Measurements from ENCODE around the gene TXNDC5.
"Not testable (repeated sequence)": the region's sequence is repeated elsewhere in the genome, so short reads cannot be mapped to it uniquely, and the experiment has no call there.

TXNDC5 gene

GRCh38 chr6:7899101-7899888 is 11.3 kb downstream of the TXNDC5 start:
- H3F3A ChIP-seq (ENCODE audit: insufficient read depth, low read length) = no peaks in the 10 kb centered on the region
- no peak overlapping the region for H3K27ac ChIP-seq (ENCODE audit: low read depth, low read length, poor library complexity, severe bottlenecking)
- TF ChIP-seq CTCF (IDR thresholded peaks at IDR 0.05; ENCODE audit: low read length) = peak; percentile 53
- no peak for TF ChIP-seq EZH2 (IDR thresholded peaks at IDR 0.05; ENCODE audit: borderline replicate concordance, low read length)
- H3K4me3 ChIP-seq (ENCODE audit: low read depth, low read length, poor library complexity, severe bottlenecking) = no peak overlapping the region
- H3K4me1 ChIP-seq (ENCODE audit: insufficient read depth, low read length, severe bottlenecking) = peaks cover 19% of the 10 kb centered on the region
- H3K9me2 ChIP-seq (ENCODE audit: low read depth, low read length) = no peaks in the 10 kb centered on the region
- H3K9ac ChIP-seq (ENCODE audit: low read length) = no peak overlapping the region
- H3K4me2 ChIP-seq (ENCODE audit: low read length) = no peak overlapping the region
- no peak overlapping the region for H2AFZ ChIP-seq (ENCODE audit: low read length)
- H4K20me1 ChIP-seq (ENCODE audit: insufficient read depth, low read length) = no peaks in the 10 kb centered on the region
- no peaks in the 10 kb centered on the region for H3K79me2 ChIP-seq (ENCODE audit: insufficient read depth, low read length)
- no peaks in the 10 kb centered on the region for H3K27me3 ChIP-seq (ENCODE audit: insufficient read depth, low read length)
- peaks cover 97% of the 10 kb centered on the region for H3K36me3 ChIP-seq (ENCODE audit: insufficient read depth, low read length)
- no peaks in the 10 kb centered on the region for H3K9me3 ChIP-seq (ENCODE audit: low read length)

- not testable (repeated sequence) for H3K27me3 ChIP-seq (ENCODE audit: insufficient read depth, low read length); H3K9me2 ChIP-seq (ENCODE audit: low read depth, low read length); H3F3A ChIP-seq (ENCODE audit: insufficient read depth, low read length); H3K79me2 ChIP-seq (ENCODE audit: insufficient read depth, low read length); H2AFZ ChIP-seq (ENCODE audit: low read length); H3K4me2 ChIP-seq (ENCODE audit: low read length); H3K9me3 ChIP-seq (ENCODE audit: low read length); H3K4me3 ChIP-seq (ENCODE audit: low read depth, low read length, poor library complexity, severe bottlenecking); H4K20me1 ChIP-seq (ENCODE audit: insufficient read depth, low read length); H3K9ac ChIP-seq (ENCODE audit: low read length)
- peak overlapping the region; percentile 39 for H3K27ac ChIP-seq (ENCODE audit: low read depth, low read length, poor library complexity, severe bottlenecking)
- peaks cover 19% of the 10 kb centered on the region for H3K4me1 ChIP-seq (ENCODE audit: insufficient read depth, low read length, severe bottlenecking)
- peaks cover 97% of the 10 kb centered on the region for H3K36me3 ChIP-seq (ENCODE audit: insufficient read depth, low read length)
These were observed 12.4 kb downstream of the TXNDC5 start for GRCh38 chr6:7898193-7898586.

- Histone ChIP-seq H3K4me2 (ENCODE audit: low read length) (no peak overlapping the region), H3K27me3 (ENCODE audit: insufficient read depth, low read length) (no peaks in the 10 kb centered on the region), H3K36me3 (ENCODE audit: insufficient read depth, low read length) (peaks cover 97% of the 10 kb centered on the region), H3K4me3 (ENCODE audit: low read depth, low read length, poor library complexity, severe bottlenecking) (no peak overlapping the region), H3K79me2 (ENCODE audit: insufficient read depth, low read length) (no peaks in the 10 kb centered on the region), H3K27ac (ENCODE audit: low read depth, low read length, poor library complexity, severe bottlenecking) (peak overlapping the region; percentile 57), H2AFZ (ENCODE audit: low read length) (no peak overlapping the region), H3K9me3 (ENCODE audit: low read length) (no peaks in the 10 kb centered on the region), H3K9me2 (ENCODE audit: low read depth, low read length) (no peaks in the 10 kb centered on the region), H3K9ac (ENCODE audit: low read length) (no peak overlapping the region), H4K20me1 (ENCODE audit: insufficient read depth, low read length) (no peaks in the 10 kb centered on the region), H3F3A (ENCODE audit: insufficient read depth, low read length) (no peaks in the 10 kb centered on the region), H3K4me1 (ENCODE audit: insufficient read depth, low read length, severe bottlenecking) (peaks cover 19% of the 10 kb centered on the region)
- no peak for TF ChIP-seq EZH2 (IDR thresholded peaks at IDR 0.05; ENCODE audit: borderline replicate concordance, low read length)
- no peak for TF ChIP-seq CTCF (IDR thresholded peaks at IDR 0.05; ENCODE audit: low read length)
These were observed 13.0 kb downstream of the TXNDC5 start for GRCh38 chr6:7897461-7898192.

Data from OCI-LY1 (cell line).